ENCODE data around the gene CACNA2D2.

GRCh38 chr3:50318163-50318562 is 185.3 kb downstream of the CACNA2D2 start:
- TF ChIP-seq CTCF (IDR thresholded peaks at IDR 0.05) = no peak
- no peak for TF ChIP-seq TEAD4 (IDR thresholded peaks at IDR 0.05; ENCODE audit: borderline replicate concordance, insufficient read depth)
- TF ChIP-seq, protein P1, sequence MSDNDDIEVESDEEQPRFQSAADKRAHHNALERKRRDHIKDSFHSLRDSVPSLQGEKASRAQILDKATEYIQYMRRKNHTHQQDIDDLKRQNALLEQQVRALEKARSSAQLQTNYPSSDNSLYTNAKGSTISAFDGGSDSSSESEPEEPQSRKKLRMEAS (IDR thresholded peaks at IDR 0.05; ENCODE audit: low read depth) = no peak
- no peak for TF ChIP-seq POLR2AphosphoS5 (IDR thresholded peaks at IDR 0.05; ENCODE audit: low read depth, low read length)
- TF ChIP-seq EP300 (IDR thresholded peaks at IDR 0.05; ENCODE audit: borderline replicate concordance in 1 of 2, low read depth in 1 of 2, low read length in 1 of 2) = no peak
- TF ChIP-seq NRF1 (IDR thresholded peaks at IDR 0.05; ENCODE audit: low read depth, low read length) = no peak
- TF ChIP-seq RXRA (IDR thresholded peaks at IDR 0.05; ENCODE audit: borderline replicate concordance, low read depth) = no peak

Measured in SK-N-SH (cell line).